Kasumi-1 (cell line): Measurements from ENCODE around the gene SPATC1L.
A peak's percentile ranks its signal among the peaks of the same experiment; 100 is the strongest.
"Not testable (repeated sequence)": the region's sequence is repeated elsewhere in the genome, so short reads cannot be mapped to it uniquely, and the experiment has no call there.

Source experiments
- DNase-seq, 2 experiments: peaks; one replicate each; lab custom pipeline; 2025; lab: John Stamatoyannopoulos, UW

The SPATC1L gene

GRCh38 chr21:46150491-46151121, 33.7 kb downstream of the SPATC1L start:
- no peak for DNase-seq

- DNase-seq = no peak
Measured at GRCh38 chr21:46150073-46150472, 34.2 kb downstream of the SPATC1L start.

- no peak for DNase-seq
Measured at GRCh38 chr21:46149205-46149901, 34.9 kb downstream of the SPATC1L start.

GRCh38 chr21:46148106-46148505, 36.2 kb downstream of the SPATC1L start:
- no peak for DNase-seq

GRCh38 chr21:46147429-46147828, 36.8 kb downstream of the SPATC1L start:
- peak; percentile 16 to 26 for DNase-seq

- no peak for DNase-seq
Measured at GRCh38 chr21:46146856-46147255, 37.4 kb downstream of the SPATC1L start.

GRCh38 chr21:46145840-46146691, 38.2 kb downstream of the SPATC1L start:
- DNase-seq = no peak

GRCh38 chr21:46145159-46145839, 39.0 kb downstream of the SPATC1L start:
- DNase-seq = no peak

GRCh38 chr21:46144464-46145070, 39.7 kb downstream of the SPATC1L start:
- no peak for DNase-seq

GRCh38 chr21:46142582-46143473, 41.4 kb downstream of the SPATC1L start:
- DNase-seq = no peak

GRCh38 chr21:46141767-46142581, 42.3 kb downstream of the SPATC1L start:
- DNase-seq = no peak

- not testable (repeated sequence) for DNase-seq
Measured at GRCh38 chr21:46140352-46141003, 43.8 kb downstream of the SPATC1L start.

GRCh38 chr21:46139686-46140085, 44.6 kb downstream of the SPATC1L start:
- DNase-seq = no peak

GRCh38 chr21:46138383-46138970, 45.8 kb downstream of the SPATC1L start:
- no peak for DNase-seq

- DNase-seq = no peak
Measured at GRCh38 chr21:46137908-46138307, 46.4 kb downstream of the SPATC1L start.

GRCh38 chr21:46136739-46137349, 47.4 kb downstream of the SPATC1L start:
- DNase-seq = no peak

GRCh38 chr21:46135782-46136395, 48.4 kb downstream of the SPATC1L start:
- DNase-seq = no peak
